Karpas-422 (cell line): ENCODE measurements around the gene MOB3A. TPM values are rescaled to one million over a fixed set of nuclear protein-coding genes. Genes with fewer than 3 reads are reported as not detected.

ENCODE experiments used
- DNase-seq: peaks from one replicate; pipeline ENCODE4 v3.0.0-alpha.2; 2015
- H2AFZ ChIP-seq: fragments of 200-600 bp; sonication (generic); 2 replicates; pipeline ENCODE4 v1.6.1; 2014; ENCODE audit warnings: antibody characterized with exemption, low read length, mixed read lengths
- H3K27ac ChIP-seq: fragments of 200-600 bp; sonication (generic); 2 replicates; pipeline ENCODE4 v1.5.1; 2014; ENCODE audit warnings: mild to moderate bottlenecking, low read length, moderate library complexity
- H3K27me3 ChIP-seq: fragments of 200-600 bp; sonication (generic); 2 replicates; pipeline ENCODE4 v1.6.1; 2014; ENCODE audit warnings: low read length, mixed read lengths
- H3K36me3 ChIP-seq: fragments of 200-600 bp; sonication (generic); 2 replicates; pipeline ENCODE4 v1.6.1; 2014; ENCODE audit warnings: low read length, mixed read lengths; ENCODE audit not compliant: insufficient read depth
- H3K4me1 ChIP-seq: fragments of 200-600 bp; sonication (generic); 2 replicates; pipeline ENCODE4 v1.6.1; 2014; ENCODE audit warnings: mild to moderate bottlenecking, low read length, mixed read lengths
- H3K4me2 ChIP-seq: fragments of 200-600 bp; sonication (generic); 2 replicates; pipeline ENCODE4 v1.6.1; 2014; ENCODE audit warnings: low read length, low read depth, mild to moderate bottlenecking; ENCODE audit not compliant: poor library complexity, severe bottlenecking
- H3K4me3 ChIP-seq: fragments of 200-600 bp; sonication (generic); 2 replicates; pipeline ENCODE4 v1.5.1; 2014; ENCODE audit warnings: mild to moderate bottlenecking, antibody characterized with exemption, low read length, mixed read lengths
- H3K79me2 ChIP-seq: fragments of 200-600 bp; sonication (generic); 2 replicates; pipeline ENCODE4 v1.6.1; 2014; ENCODE audit warnings: mild to moderate bottlenecking, low read length, mixed read lengths
- H3K9ac ChIP-seq: fragments of 200-600 bp; sonication (generic); 2 replicates; pipeline ENCODE4 v1.6.0; 2014; ENCODE audit warnings: low read length
- H3K9me2 ChIP-seq: fragments of 200-600 bp; sonication (generic), shearing (Covaris generic); replicated peaks from 2 replicates; pipeline ENCODE4 v1.6.0; 2014; ENCODE audit warnings: mild to moderate bottlenecking, low read length, moderate library complexity; ENCODE audit not compliant: insufficient read depth
- H3K9me3 ChIP-seq: fragments of 300-700, 200-600 bp; sonication (generic); 2 replicates; pipeline ENCODE4 v1.6.1; 2014; ENCODE audit warnings: low read length, mixed read lengths
- H4K20me1 ChIP-seq: fragments of 200-600 bp; sonication (generic); 2 replicates; pipeline ENCODE4 v1.6.1; 2014; ENCODE audit warnings: mild to moderate bottlenecking, antibody characterized with exemption, low read length, low read depth; ENCODE audit not compliant: insufficient read depth
- total RNA-seq: library from RNA; depleted of rRNA; stranded (reverse); fragments of >200 nt; shearing (Covaris generic); gene quantifications from 2 replicates; pipeline ENCODE4 v1.2.3, GENCODE V29; 2014; ENCODE audit warnings: low replicate concordance

Gene MOB3A
- total RNA-seq, 1 experiment from 2014 or later: 153 TPM

DNA sequence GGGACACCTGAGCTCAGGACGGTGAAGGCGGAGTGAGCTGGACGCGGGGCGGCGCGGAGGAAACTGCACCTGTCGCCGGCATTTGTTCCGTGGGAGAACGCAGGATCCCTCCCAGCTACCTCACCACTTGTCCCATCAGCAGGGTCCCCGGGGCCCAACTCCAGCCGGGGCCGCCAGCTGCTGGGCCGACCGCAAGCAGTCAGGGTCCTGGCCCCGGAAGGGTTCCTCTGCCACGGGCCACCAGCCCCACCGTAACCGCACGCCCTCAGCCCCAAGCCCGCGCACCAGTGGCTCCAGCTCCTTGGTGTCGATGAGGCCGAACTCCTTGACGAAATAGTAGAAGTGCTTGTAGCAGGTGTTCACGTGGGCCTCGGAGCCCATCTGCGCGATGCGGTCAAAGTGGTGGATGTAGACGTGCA is 19.6 kb downstream of the MOB3A start:
- H3K4me3 ChIP-seq: no peak overlapping the region
- H3K4me2 ChIP-seq: no peak overlapping the region
- DNase-seq: no peak
- H3K79me2 ChIP-seq: peaks cover 20% of the 10 kb centered on the region
- H3K36me3 ChIP-seq: peaks cover 68% of the 10 kb centered on the region
- H3K27me3 ChIP-seq: no peaks in the 10 kb centered on the region
- no peak overlapping the region for H2AFZ ChIP-seq
- H4K20me1 ChIP-seq: peaks cover 9% of the 10 kb centered on the region; the same call in 1 of the 2 replicates
- H3K9ac ChIP-seq: no peak overlapping the region
- no peaks in the 10 kb centered on the region for H3K9me2 ChIP-seq
- H3K27ac ChIP-seq: no peak overlapping the region
- H3K9me3 ChIP-seq: no peaks in the 10 kb centered on the region
- H3K4me1 ChIP-seq: peaks cover 14% of the 10 kb centered on the region

DNA sequence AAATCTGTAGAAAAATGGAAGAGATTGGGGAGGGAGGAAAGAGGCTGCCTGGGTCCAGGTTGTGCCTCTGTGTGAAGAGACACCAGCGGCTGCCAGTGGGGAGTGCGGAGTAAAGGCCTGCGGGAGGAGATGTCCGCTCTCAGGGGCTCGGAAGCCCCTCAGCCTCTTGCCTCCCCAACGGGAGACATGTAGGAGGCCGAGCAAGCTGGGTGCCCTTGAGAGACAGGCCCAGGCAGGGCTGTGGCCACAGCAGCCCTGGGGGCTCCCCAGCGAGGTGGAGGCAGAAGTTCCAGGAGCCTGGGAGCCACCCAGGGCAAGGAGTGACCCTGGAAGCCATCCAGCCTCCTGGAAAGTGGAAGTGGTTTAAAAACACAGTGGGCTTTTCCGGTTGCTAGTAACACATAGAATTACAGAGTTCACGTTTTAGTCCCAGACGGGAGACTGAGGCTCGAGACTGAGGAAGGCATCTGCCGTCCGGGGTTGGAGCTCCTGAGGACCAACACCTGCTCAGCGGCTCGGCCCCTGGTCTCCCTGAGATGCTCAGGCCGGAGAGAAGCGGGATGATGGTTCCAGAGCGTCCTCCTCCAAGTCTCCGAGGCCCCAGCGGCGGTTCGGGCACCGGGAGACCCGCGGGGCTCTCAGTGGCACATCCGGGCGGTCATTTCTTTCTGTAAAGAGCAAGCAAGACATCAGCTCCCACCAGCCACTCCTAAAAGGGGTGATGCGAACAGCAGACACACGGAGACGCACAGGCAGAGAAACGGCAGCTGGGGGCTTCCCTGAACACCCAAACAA is 23.2 kb downstream of the MOB3A start:
- Histone ChIP-seq H3K4me2 (no peak overlapping the region), H3K4me3 (no peak overlapping the region), H3K79me2 (no peaks in the 10 kb centered on the region), H3K27ac (no peak overlapping the region), H2AFZ (no peak overlapping the region), H3K9ac (no peak overlapping the region), H3K9me2 (no peaks in the 10 kb centered on the region), H3K4me1 (peaks cover 21% of the 10 kb centered on the region), H3K27me3 (no peaks in the 10 kb centered on the region), H3K36me3 (peaks cover 45% of the 10 kb centered on the region), H4K20me1 (no peaks in the 10 kb centered on the region), H3K9me3 (no peaks in the 10 kb centered on the region)
- no peak for DNase-seq

DNA sequence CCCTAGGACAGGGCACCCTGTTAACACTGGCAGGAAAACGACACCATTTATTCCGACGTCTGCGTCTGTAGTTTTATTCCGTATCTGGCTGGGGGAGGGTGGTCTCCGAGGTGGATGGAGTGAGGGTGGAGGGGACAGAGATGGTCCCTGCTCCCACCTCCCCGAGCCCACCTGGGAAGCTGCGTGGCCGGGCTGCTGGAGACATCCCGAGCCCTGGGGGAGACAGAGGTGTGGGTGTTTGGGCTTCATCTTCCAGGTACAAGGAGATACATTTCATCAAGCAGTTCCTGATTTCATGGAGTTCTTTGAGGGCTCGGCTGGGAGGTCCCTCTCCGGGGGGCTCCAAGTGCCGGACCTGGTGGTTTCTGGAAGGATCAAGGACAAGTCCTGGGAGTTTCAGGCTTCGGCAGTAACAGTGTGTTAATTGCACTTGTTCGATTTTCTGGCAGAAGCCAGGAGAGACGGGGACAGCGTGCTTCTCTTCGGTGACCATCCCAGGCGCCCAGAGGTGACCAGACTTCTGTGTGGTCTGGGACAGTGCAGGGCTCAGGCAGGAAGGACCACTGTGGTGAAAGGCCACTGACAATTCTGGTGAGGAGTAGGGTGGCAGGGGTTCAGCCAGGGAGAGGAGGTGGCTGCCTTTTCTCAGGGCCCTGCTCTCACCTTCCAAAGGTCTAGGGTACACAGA is 25.0 kb downstream of the MOB3A start:
- H3K79me2 ChIP-seq: no peaks in the 10 kb centered on the region
- H3K4me1 ChIP-seq: peaks cover 24% of the 10 kb centered on the region
- no peak overlapping the region for H3K9ac ChIP-seq
- peaks cover 31% of the 10 kb centered on the region for H3K36me3 ChIP-seq
- H3K4me2 ChIP-seq: no peak overlapping the region
- H3K9me2 ChIP-seq: no peaks in the 10 kb centered on the region
- H3K4me3 ChIP-seq: no peak overlapping the region
- DNase-seq: no peak
- H4K20me1 ChIP-seq: no peaks in the 10 kb centered on the region
- H3K27me3 ChIP-seq: no peaks in the 10 kb centered on the region
- H3K9me3 ChIP-seq: no peaks in the 10 kb centered on the region
- no peak overlapping the region for H3K27ac ChIP-seq
- no peak overlapping the region for H2AFZ ChIP-seq

DNA sequence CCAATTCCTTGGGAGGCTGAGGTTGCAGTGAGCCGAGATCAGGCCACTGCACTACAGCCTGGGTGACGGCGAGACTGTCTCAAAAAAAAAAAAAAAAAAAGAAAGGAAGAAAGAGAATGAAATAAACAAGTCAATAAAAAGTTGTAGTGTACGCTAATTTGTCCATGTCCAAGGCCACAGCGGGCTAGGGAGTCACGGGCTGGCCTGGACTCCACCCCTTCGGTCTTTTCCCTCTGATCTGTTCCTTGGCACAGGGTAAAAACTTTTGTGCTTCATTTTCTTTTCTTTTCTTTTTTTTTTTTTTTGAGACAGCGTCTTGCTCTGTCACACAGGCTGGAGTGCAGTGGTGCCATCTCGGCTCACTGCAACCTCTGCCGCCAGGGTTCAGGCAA is 25.7 kb downstream of the MOB3A start:
- Histone ChIP-seq H3K4me1 (peaks cover 21% of the 10 kb centered on the region), H3K4me2 (no peak overlapping the region), H3K36me3 (peaks cover 28% of the 10 kb centered on the region), H3K9ac (no peak overlapping the region), H3K27me3 (no peaks in the 10 kb centered on the region), H4K20me1 (no peaks in the 10 kb centered on the region), H2AFZ (no peak overlapping the region), H3K79me2 (no peaks in the 10 kb centered on the region), H3K4me3 (no peak overlapping the region), H3K9me2 (no peaks in the 10 kb centered on the region), H3K27ac (no peak overlapping the region), H3K9me3 (no peaks in the 10 kb centered on the region)
- DNase-seq: no peak

DNA sequence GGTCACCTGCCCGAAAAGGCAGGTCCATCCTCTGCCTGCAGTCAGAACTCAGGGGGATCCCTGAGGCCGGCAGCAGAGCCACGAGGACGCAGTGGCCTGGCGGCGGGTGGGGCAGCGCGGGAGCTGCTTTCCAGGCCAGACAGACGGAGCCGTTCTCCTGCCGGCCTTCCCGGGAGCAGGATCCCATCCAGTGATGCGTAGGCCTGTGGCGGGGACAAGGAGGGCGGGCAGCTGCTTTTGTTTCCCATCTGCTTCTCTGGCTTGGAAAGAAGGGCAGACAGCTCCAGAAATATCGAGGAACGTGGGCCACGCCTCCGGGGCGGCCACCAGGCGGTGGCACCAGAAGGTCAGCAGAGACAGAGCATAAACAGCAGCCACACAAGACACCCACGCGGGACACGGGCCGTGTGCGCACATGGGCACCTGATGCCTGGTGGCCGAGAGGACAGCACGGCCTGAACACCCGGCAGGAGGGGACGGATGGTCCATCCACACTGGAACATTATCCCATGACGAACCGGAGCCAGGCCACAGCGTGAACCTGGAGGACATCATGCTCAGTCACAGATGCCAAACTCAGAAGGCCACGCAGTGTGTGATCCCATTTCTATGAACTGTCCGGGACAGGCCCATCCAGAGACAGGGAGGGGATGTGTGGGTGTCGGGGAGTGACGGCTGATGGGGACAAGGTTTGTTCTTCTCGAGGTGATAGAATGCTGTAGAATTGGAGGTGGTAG is 31.2 kb downstream of the MOB3A start:
- Histone ChIP-seq H3K9me2 (no peaks in the 10 kb centered on the region), H3K27ac (peak overlapping the region; percentile 93), H3K9ac (peak overlapping the region; percentile 58), H3K4me1 (peaks cover 55% of the 10 kb centered on the region), H3K27me3 (no peaks in the 10 kb centered on the region), H3K36me3 (no peaks in the 10 kb centered on the region; the same call in 1 of the 2 replicates), H4K20me1 (no peaks in the 10 kb centered on the region), H3K4me2 (peak overlapping the region; percentile 62), H3K4me3 (peak overlapping the region; percentile 18; the same call in 1 of the 2 replicates), H2AFZ (peak overlapping the region; percentile 78; the same call in 1 of the 2 replicates), H3K79me2 (no peaks in the 10 kb centered on the region), H3K9me3 (no peaks in the 10 kb centered on the region)
- no peak for DNase-seq

DNA sequence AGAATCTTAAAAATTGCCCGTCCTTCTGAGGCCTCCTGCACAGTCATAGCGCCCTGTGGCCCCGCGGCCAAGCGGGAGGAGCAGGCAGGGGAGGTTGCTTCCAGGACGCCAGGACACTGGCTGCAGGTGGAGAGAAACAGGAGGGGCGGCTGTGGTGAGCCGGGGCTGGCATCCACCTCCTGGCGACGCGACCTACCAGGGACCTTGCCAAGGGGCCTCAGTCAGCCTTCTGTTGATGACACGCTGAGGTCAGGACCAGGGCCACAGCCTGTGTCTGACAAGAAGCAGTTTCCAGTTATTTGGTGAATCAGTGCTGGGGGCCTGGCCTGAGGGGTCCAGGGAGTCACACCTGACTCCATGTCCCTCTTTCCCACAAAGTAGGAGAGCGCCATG is 31.7 kb downstream of the MOB3A start:
- peaks cover 61% of the 10 kb centered on the region for H3K4me1 ChIP-seq

DNA sequence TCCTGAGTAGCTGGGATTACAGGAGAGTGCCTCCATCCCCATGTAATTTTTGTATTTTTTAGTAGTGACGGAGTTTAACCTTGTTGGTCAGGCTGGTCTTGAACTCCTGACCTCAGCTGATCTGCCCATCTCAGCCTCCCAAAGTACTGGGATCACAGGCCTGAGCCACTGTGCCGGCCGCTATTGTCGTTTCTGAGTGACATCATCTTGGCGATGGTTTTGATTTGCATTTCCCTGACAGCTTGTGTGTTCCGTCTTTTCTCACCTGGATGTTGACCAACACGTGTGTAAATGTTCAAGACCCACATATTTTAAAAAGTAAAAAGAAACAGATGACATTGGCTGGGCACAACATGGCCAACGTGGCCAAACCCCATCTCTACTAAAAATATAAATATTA is 32.3 kb downstream of the MOB3A start:
- H3K4me2 ChIP-seq: peak overlapping the region; percentile 62
- H3K4me1 ChIP-seq: peaks cover 63% of the 10 kb centered on the region
- no peaks in the 10 kb centered on the region for H3K79me2 ChIP-seq
- H3K36me3 ChIP-seq: no peaks in the 10 kb centered on the region
- H3K9ac ChIP-seq: peak overlapping the region; percentile 50
- H3K4me3 ChIP-seq: no peak overlapping the region
- no peaks in the 10 kb centered on the region for H4K20me1 ChIP-seq
- no peaks in the 10 kb centered on the region for H3K9me3 ChIP-seq
- no peaks in the 10 kb centered on the region for H3K27me3 ChIP-seq
- peak overlapping the region; percentile 93 for H3K27ac ChIP-seq
- DNase-seq: peak; percentile 76
- no peak overlapping the region for H2AFZ ChIP-seq
- H3K9me2 ChIP-seq: no peaks in the 10 kb centered on the region

More for the DNA sequence above, 31.7 kb downstream of the MOB3A start:
- no peaks in the 10 kb centered on the region for H4K20me1 ChIP-seq
- H3K9ac ChIP-seq: peak overlapping the region; percentile 58
- peak overlapping the region; percentile 62 for H3K4me2 ChIP-seq
- no peaks in the 10 kb centered on the region for H3K79me2 ChIP-seq
- H3K9me2 ChIP-seq: no peaks in the 10 kb centered on the region
- H3K27me3 ChIP-seq: no peaks in the 10 kb centered on the region
- no peaks in the 10 kb centered on the region for H3K36me3 ChIP-seq
- peak; percentile 76 for DNase-seq
- peak overlapping the region; percentile 93 for H3K27ac ChIP-seq
- H3K4me3 ChIP-seq: peak overlapping the region; percentile 18; the same call in 1 of the 2 replicates
- no peaks in the 10 kb centered on the region for H3K9me3 ChIP-seq
- H2AFZ ChIP-seq: peak overlapping the region; percentile 78; the same call in 1 of the 2 replicates

DNA sequence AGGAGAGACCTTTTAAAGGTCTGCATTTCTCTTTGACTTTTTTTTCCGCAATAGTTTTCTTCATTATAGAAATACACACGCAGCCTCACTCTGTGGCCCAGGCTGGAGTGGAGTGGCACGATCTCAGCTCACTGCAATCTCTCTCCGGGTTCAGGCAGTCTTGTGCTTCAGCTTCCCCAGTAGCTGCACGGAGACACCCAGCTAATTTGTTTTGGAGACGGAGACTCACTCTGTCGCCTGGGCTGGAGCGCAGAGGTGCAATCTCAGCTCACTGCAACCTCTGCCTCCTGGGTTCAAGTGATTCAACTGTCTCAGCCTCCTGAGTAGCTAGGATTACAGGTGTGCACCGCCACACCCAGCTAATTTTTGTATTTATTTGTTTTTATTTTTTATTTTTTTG is 33.4 kb downstream of the MOB3A start:
- H3K27ac ChIP-seq: peak overlapping the region; percentile 93
- no peak overlapping the region for H2AFZ ChIP-seq
- peak; percentile 76 for DNase-seq
- H3K4me2 ChIP-seq: peak overlapping the region; percentile 88
- H3K4me1 ChIP-seq: peaks cover 64% of the 10 kb centered on the region
- no peaks in the 10 kb centered on the region for H3K79me2 ChIP-seq
- no peaks in the 10 kb centered on the region for H3K36me3 ChIP-seq
- H3K9me2 ChIP-seq: no peaks in the 10 kb centered on the region
- H3K9ac ChIP-seq: peak overlapping the region; percentile 86
- H3K9me3 ChIP-seq: no peaks in the 10 kb centered on the region
- no peaks in the 10 kb centered on the region for H3K27me3 ChIP-seq
- no peaks in the 10 kb centered on the region for H4K20me1 ChIP-seq
- H3K4me3 ChIP-seq: peak overlapping the region; percentile 77; the same call in 1 of the 2 replicates
